Measurements from ENCODE around the gene NMRAL1. TPM values are rescaled to one million over a fixed set of nuclear protein-coding genes. Genes with fewer than 3 reads are reported as not detected.

The NMRAL1 gene
- total and polyA plus RNA-seq, 2 donors (not counting 1 experiment from before 2014, with no cell fraction given) = 48.6 to 68.8 TPM

DNA sequence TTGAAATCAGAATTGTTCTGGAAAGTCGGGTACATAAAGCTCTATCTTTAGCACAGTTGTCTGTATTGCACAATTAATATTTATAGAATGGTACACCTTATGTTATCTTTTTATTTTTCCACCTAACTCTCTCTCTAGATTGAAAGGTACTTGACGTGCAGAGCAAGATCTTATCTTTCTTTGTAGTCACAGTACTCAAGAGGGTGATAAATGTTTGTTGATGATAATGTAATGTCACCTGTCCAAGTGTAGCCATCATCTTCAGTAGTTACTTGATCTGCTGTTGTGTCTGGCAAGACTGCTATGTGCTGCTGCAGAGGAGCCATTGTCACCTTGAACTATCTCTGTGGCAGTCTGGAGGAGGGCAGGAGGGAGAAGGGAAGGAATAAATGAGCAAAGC, 7.1 kb upstream of the NMRAL1 start:
- H3K27ac ChIP-seq (ENCODE audit: low read length in 2 of 2) = peak overlapping the region in 1 of 2 donors; percentile 13

DNA sequence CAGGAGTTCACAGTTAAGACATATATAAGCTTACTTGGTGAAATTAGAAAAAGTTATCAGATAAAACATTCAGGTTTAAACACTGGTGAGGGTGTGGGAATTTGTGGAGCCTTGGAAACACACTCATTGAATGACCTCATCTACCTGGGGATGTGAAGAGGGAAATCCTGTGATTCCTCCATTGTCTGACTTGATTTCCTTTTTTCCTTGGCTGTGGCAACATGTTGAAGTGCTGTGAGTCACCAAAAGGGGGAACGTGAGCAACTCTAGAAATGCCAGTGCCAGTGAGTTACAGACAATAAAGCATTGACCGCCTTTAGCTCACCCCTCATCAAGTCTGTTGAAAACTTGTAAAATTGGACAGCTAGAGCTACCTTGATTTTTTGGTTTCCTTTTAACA, 3.5 kb upstream of the NMRAL1 start:
- H3K27ac ChIP-seq (ENCODE audit: low read length in 2 of 2) = no peak overlapping the region
- no peaks in the 10 kb centered on the region for H3K27me3 ChIP-seq (replicated peaks in 1 of 4; ENCODE audit: control extremely low read depth in 1 of 4, control insufficient read depth in 3 of 4, insufficient read depth in 4 of 4, low read length in 3 of 4)
- peaks cover 72% of the 10 kb centered on the region for H3K79me2 ChIP-seq (ENCODE audit: control insufficient read depth, insufficient read depth, low read length)
- Mint-ChIP-seq H3K4me1 (peaks cover 36% of the 10 kb centered on the region), H3K27ac (peak overlapping the region; percentile 46), H3K4me3 (peak overlapping the region; percentile 84), H3K27me3 (no peaks in the 10 kb centered on the region), H3K9me3 (ENCODE audit: insufficient read depth) (no peaks in the 10 kb centered on the region)
- no peak for DNase-seq
- no peak for ATAC-seq (ENCODE audit: low read depth)
- intact Hi-C loops (cut with micrococcal nuclease) = loop anchor here (2.0 to 5.0 kb wide), 3 partner anchors 71 to 215 kb away; partner anchors contain the start of genes NUDT16L1 and TFAP4
- TF ChIP-seq EZH2 (IDR thresholded peaks at IDR 0.05; ENCODE audit: borderline replicate concordance, insufficient read depth, low read depth, low read length, poor library complexity, severe bottlenecking) = no peak
- TF ChIP-seq, protein P1, sequence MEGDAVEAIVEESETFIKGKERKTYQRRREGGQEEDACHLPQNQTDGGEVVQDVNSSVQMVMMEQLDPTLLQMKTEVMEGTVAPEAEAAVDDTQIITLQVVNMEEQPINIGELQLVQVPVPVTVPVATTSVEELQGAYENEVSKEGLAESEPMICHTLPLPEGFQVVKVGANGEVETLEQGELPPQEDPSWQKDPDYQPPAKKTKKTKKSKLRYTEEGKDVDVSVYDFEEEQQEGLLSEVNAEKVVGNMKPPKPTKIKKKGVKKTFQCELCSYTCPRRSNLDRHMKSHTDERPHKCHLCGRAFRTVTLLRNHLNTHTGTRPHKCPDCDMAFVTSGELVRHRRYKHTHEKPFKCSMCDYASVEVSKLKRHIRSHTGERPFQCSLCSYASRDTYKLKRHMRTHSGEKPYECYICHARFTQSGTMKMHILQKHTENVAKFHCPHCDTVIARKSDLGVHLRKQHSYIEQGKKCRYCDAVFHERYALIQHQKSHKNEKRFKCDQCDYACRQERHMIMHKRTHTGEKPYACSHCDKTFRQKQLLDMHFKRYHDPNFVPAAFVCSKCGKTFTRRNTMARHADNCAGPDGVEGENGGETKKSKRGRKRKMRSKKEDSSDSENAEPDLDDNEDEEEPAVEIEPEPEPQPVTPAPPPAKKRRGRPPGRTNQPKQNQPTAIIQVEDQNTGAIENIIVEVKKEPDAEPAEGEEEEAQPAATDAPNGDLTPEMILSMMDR (IDR thresholded peaks at IDR 0.05) = no peak
- peaks cover 29% of the 10 kb centered on the region for H4K20me1 ChIP-seq (ENCODE audit: control insufficient read depth, insufficient read depth, low read length, poor library complexity, severe bottlenecking)
- ChIA-PET POLR2A (no interaction called here), CTCF (interaction anchor here (0.5 to 5.5 kb wide), 8 partner anchors 9 to 1560 kb away, joined by 3 to 70 read pairs (median 4); no protein-coding TSS in a partner anchor)
- WGBS (ENCODE audit: insufficient coverage) = 80% methylated on average over 1 of the region's 2 CpGs
- H3K4me2 ChIP-seq (replicated peaks; ENCODE audit: low read depth, low read length, poor library complexity, severe bottlenecking) = peak overlapping the region; percentile 12
- no peak overlapping the region for H3K4me3 ChIP-seq (ENCODE audit: control extremely low read depth in 1 of 5, extremely low read depth in 1 of 5, insufficient read depth in 1 of 5, low read depth in 2 of 5, low read length in 4 of 5)
- peaks cover 19 to 37% of the 10 kb centered on the region in 2 donors for H3K4me1 ChIP-seq (ENCODE audit: control insufficient read depth in 2 of 2, insufficient read depth in 2 of 2, low read length in 2 of 2)
- no peak overlapping the region for H2AFZ ChIP-seq (ENCODE audit: insufficient read depth, low read depth, low read length, poor library complexity, severe bottlenecking)
- peaks cover 0 to 4% (median 0%) of the 10 kb centered on the region in 3 donors for H3K9me3 ChIP-seq (ENCODE audit: control extremely low read depth in 1 of 3, control insufficient read depth in 2 of 3, insufficient read depth in 1 of 3, low read length in 2 of 3)
- no peak overlapping the region for H3K9ac ChIP-seq (ENCODE audit: low read length)
- H3K36me3 ChIP-seq (replicated peaks in 1 of 2; ENCODE audit: control extremely low read depth in 1 of 2, control insufficient read depth in 1 of 2, extremely low read depth in 1 of 2, insufficient read depth in 2 of 2, low read length in 1 of 2) = no peaks in the 10 kb centered on the region

More for the DNA sequence above, 7.1 kb upstream of the NMRAL1 start:
- Histone ChIP-seq H3K4me1 (ENCODE audit: control insufficient read depth in 2 of 2, insufficient read depth in 2 of 2, low read length in 2 of 2) (peaks cover 6 to 14% of the 10 kb centered on the region in 2 donors), H3K4me3 (ENCODE audit: control extremely low read depth in 1 of 5, extremely low read depth in 1 of 5, insufficient read depth in 1 of 5, low read depth in 2 of 5, low read length in 4 of 5) (no peak overlapping the region), H3K79me2 (ENCODE audit: control insufficient read depth, insufficient read depth, low read length) (peaks cover 93% of the 10 kb centered on the region), H4K20me1 (ENCODE audit: control insufficient read depth, insufficient read depth, low read length, poor library complexity, severe bottlenecking) (peaks cover 35% of the 10 kb centered on the region), H3K4me2 (replicated peaks; ENCODE audit: low read depth, low read length, poor library complexity, severe bottlenecking) (no peak overlapping the region), H3K36me3 (replicated peaks in 1 of 2; ENCODE audit: control extremely low read depth in 1 of 2, control insufficient read depth in 1 of 2, extremely low read depth in 1 of 2, insufficient read depth in 2 of 2, low read length in 1 of 2) (peaks cover 0 to 20% of the 10 kb centered on the region in 2 experiments), H3K9ac (ENCODE audit: low read length) (no peak overlapping the region), H3K27me3 (replicated peaks in 1 of 4; ENCODE audit: control extremely low read depth in 1 of 4, control insufficient read depth in 3 of 4, insufficient read depth in 4 of 4, low read length in 3 of 4) (no peaks in the 10 kb centered on the region), H3K9me3 (ENCODE audit: control extremely low read depth in 1 of 3, control insufficient read depth in 2 of 3, insufficient read depth in 1 of 3, low read length in 2 of 3) (no peaks in the 10 kb centered on the region), H2AFZ (ENCODE audit: insufficient read depth, low read depth, low read length, poor library complexity, severe bottlenecking) (no peak overlapping the region)
- DNase-seq (no peak), ATAC-seq (ENCODE audit: low read depth) (no peak)
- TF ChIP-seq EZH2 (IDR thresholded peaks at IDR 0.05; ENCODE audit: borderline replicate concordance, insufficient read depth, low read depth, low read length, poor library complexity, severe bottlenecking) = no peak
- TF ChIP-seq, protein P1 (IDR thresholded peaks at IDR 0.05) = no peak
- Mint-ChIP-seq H3K9me3 (ENCODE audit: insufficient read depth) (no peaks in the 10 kb centered on the region), H3K27ac (peak overlapping the region; percentile 16), H3K4me3 (no peak overlapping the region), H3K4me1 (peaks cover 23% of the 10 kb centered on the region), H3K27me3 (no peaks in the 10 kb centered on the region)
- intact Hi-C loops (cut with micrococcal nuclease) = no loop called here
- ChIA-PET CTCF (interaction anchor here (0.6 kb wide), 1 partner anchor 10 kb away, joined by 3 read pairs; no protein-coding TSS in a partner anchor), POLR2A (interaction anchor here (0.9 kb wide), 1 partner anchor 16 kb away, joined by 4 read pairs; no protein-coding TSS in a partner anchor)
- no CpG with 5 or more reads among the region's 2 CpGs for WGBS (ENCODE audit: insufficient coverage)

Data from B cell (primary cell).